Lung (tissue), 12 donors: Measurements from ENCODE around the gene BMPR2. TPM values are rescaled to one million over a fixed set of nuclear protein-coding genes. Genes with fewer than 3 reads are reported as not detected.

Source experiments
- ATAC-seq: fragments of 200-7000 bp; cut with Tn5 transposase; one replicate; pipeline ENCODE4 v1.9.1; 2020; ENCODE audit warnings: moderate number of reproducible peaks; ENCODE audit not compliant: insufficient read depth, low FRiP score
- DNase-seq, 3 donors: peaks; one replicate each; pipeline ENCODE4 v3.0.0-alpha.2; 2013 to 2017
- H3K27ac ChIP-seq, 2 donors: one replicate each; pipeline ENCODE4 v1.5.1; 2013; ENCODE audit warnings: mild to moderate bottlenecking in 2 of 2, moderate library complexity in 2 of 2, control low read depth in 1 of 2, inconsistent platforms in 1 of 2, low read depth in 1 of 2, low read length in 1 of 2
- H3K27me3 ChIP-seq, 3 donors: one replicate each; pipeline ENCODE4 v1.5.1; 2013; ENCODE audit warnings: low read length in 2 of 3; ENCODE audit not compliant: control insufficient read depth in 3 of 3, insufficient read depth in 3 of 3
- H3K36me3 ChIP-seq, 4 donors: one replicate each; pipeline ENCODE4 v1.5.1; 2013; ENCODE audit warnings: low read length in 4 of 4, mild to moderate bottlenecking in 1 of 4, moderate library complexity in 1 of 4; ENCODE audit not compliant: control insufficient read depth in 4 of 4, insufficient read depth in 4 of 4
- H3K4me1 ChIP-seq, 5 donors: one replicate each; pipeline ENCODE4 v1.5.1; 2013; ENCODE audit warnings: low read length in 5 of 5, mild to moderate bottlenecking in 2 of 5, moderate library complexity in 1 of 5; ENCODE audit not compliant: control insufficient read depth in 5 of 5, insufficient read depth in 5 of 5
- H3K4me3 ChIP-seq: one replicate; pipeline ENCODE4 v1.5.1; 2013; ENCODE audit warnings: mild to moderate bottlenecking, control low read depth, moderate library complexity
- H3K9ac ChIP-seq, 2 donors: one replicate each; pipeline ENCODE4 v1.5.1; 2013; ENCODE audit warnings: low read length in 2 of 2, control low read depth in 1 of 2; ENCODE audit not compliant: insufficient read depth in 1 of 2
- H3K9me3 ChIP-seq, 4 donors: one replicate each; pipeline ENCODE4 v1.5.1; 2013; ENCODE audit warnings: low read length in 3 of 4, mild to moderate bottlenecking in 1 of 4, moderate library complexity in 1 of 4; ENCODE audit not compliant: control insufficient read depth in 4 of 4, insufficient read depth in 3 of 4
- WGBS, 2 donors: extraction: QIAGEN DNeasy Blood & Tissue Kit; methylation state at CpG; one replicate each; pipeline ENCODE4 v1.1.7; 2013; 5-methylcytosine and 5-hydroxymethylcytosine counted together
- polyA plus RNA-seq, 2 donors: library from polyadenylated mRNA; stranded (reverse); fragments of 200-250 nt; gene quantifications; one replicate each; pipeline ENCODE4 v1.2.1, GENCODE V29; 2013
- total RNA-seq, 2 donors: library from RNA; depleted of rRNA in 1 of 2; stranded (reverse); fragments of >200 nt in 1 of 2; gene quantifications; one replicate each; pipeline ENCODE4 v1.2.1, GENCODE V29; 2014 to 2021
- TF ChIP-seq, protein P1 (sequence below): IDR thresholded peaks from 2 replicates; pipeline ENCODE4 v1.5.1; 2012; ENCODE audit warnings: mild to moderate bottlenecking; ENCODE audit errors: control extremely low read depth, extremely low read depth
- donor health status: control.
- donor health status: control.
- donor health status: Bipolar disorder and iron deficiency.
- donor health status: healthy.
- donor health status: DM: yes; HTN: yes; CAD: no.

The BMPR2 gene
- total and polyA plus RNA-seq, 4 donors = 11.4 to 107 (median 36.7) TPM

DNA sequence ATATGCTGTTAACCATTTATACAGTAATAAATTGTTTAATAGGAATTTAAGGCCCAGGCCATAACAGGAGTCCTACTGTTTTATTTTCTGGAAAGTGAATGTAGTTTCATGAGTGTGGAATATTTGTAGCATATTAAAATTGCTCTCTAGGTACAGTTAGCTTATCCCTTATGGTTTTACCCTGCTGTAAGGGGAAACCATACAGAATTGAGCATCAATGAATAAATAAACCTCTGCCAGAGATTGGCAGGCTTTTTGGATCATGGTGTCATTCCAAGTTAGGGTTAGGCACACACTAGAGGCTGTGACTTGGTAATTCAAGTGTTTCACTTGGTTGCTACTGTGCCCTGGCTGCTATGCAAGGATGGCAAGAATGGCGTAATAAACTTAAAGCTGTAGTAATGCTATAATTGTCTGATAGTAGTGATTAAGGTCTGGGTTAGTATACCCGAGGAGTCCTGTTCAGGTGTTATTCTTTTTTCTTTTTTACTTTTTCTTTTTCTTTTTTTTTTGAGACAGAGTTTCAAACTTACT, 30.4 kb downstream of the BMPR2 start:
- H3K9me3 ChIP-seq = no peaks in the 10 kb centered on the region
- no peak overlapping the region for H3K9ac ChIP-seq
- H3K27ac ChIP-seq = no peak overlapping the region
- ATAC-seq = no peak
- TF ChIP-seq, protein P1, sequence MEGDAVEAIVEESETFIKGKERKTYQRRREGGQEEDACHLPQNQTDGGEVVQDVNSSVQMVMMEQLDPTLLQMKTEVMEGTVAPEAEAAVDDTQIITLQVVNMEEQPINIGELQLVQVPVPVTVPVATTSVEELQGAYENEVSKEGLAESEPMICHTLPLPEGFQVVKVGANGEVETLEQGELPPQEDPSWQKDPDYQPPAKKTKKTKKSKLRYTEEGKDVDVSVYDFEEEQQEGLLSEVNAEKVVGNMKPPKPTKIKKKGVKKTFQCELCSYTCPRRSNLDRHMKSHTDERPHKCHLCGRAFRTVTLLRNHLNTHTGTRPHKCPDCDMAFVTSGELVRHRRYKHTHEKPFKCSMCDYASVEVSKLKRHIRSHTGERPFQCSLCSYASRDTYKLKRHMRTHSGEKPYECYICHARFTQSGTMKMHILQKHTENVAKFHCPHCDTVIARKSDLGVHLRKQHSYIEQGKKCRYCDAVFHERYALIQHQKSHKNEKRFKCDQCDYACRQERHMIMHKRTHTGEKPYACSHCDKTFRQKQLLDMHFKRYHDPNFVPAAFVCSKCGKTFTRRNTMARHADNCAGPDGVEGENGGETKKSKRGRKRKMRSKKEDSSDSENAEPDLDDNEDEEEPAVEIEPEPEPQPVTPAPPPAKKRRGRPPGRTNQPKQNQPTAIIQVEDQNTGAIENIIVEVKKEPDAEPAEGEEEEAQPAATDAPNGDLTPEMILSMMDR = no peak
- H3K4me3 ChIP-seq = no peak overlapping the region
- no peaks in the 10 kb centered on the region for H3K27me3 ChIP-seq
- DNase-seq = no peak
- H3K36me3 ChIP-seq = peaks cover 0 to 3% (median 0%) of the 10 kb centered on the region in 4 donors
- H3K4me1 ChIP-seq = peaks cover 0 to 6% (median 0%) of the 10 kb centered on the region in 5 donors
- 77 to 78% methylated on average over 2 of the region's 2 CpGs for WGBS, 2 donors

DNA sequence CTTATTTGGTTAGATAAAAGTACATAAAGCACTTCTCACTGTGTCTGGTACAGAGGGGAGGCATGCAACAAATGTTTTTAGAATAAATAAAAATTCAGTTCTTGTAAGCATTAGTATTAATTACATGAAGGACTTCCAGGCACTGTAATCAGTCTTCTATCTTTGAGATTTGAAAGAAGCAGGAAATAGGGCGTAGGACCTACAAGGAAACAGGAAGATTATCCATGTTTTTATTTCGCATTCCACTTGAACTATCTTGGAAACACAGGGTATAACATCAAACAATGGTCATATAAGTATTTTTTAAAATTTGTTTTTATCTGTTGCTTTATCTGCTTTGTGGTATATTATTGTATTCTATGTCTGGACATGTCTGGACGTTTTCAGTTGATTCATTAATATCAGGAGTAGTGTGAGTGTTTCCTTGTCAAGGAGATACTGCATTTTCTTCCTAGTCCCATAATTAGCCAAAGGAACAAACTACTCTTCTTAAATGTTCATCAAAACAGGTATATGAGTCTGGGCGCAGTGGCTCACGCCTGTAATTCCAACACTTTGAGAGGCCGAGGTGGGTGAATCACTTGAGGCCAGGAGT, 32.5 kb downstream of the BMPR2 start:
- no peaks in the 10 kb centered on the region for H3K9me3 ChIP-seq
- H3K4me3 ChIP-seq = no peak overlapping the region
- peaks cover 0 to 8% (median 0%) of the 10 kb centered on the region in 5 donors for H3K4me1 ChIP-seq
- H3K27ac ChIP-seq = peak overlapping the region in 1 of 2 donors; percentile 53
- WGBS, 2 donors = 68 to 82% methylated on average over 6 of the region's 6 CpGs
- TF ChIP-seq, protein P1 = no peak
- no peaks in the 10 kb centered on the region for H3K27me3 ChIP-seq
- peak overlapping the region in 1 of 2 donors; percentile 13 for H3K9ac ChIP-seq
- DNase-seq = no peak
- H3K36me3 ChIP-seq = no peaks in the 10 kb centered on the region
- no peak for ATAC-seq

DNA sequence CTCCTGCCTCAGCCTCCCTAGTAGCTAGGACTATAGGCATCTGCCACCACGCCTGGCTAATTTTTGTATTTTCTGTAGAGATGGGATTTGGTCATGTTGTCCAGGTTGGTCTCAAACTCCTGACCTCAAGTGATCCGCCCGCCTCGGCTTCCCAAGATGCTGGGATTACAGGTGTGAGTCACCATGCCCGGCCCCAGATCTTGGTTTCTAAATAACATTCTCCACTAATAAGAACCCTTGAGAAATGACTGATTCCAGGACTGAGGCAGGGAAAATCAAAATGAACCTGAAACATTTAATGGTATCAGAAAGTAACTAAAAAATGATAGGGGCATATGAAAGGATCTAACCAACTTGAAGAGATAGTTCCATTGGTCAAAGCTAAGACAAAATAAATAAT, 34.0 kb downstream of the BMPR2 start:
- no peak overlapping the region for H3K4me3 ChIP-seq
- TF ChIP-seq, protein P1 = no peak
- H3K4me1 ChIP-seq = peaks cover 0 to 8% (median 2%) of the 10 kb centered on the region in 5 donors
- H3K9ac ChIP-seq = no peak overlapping the region
- H3K36me3 ChIP-seq = no peaks in the 10 kb centered on the region
- no peaks in the 10 kb centered on the region for H3K9me3 ChIP-seq
- no peak overlapping the region for H3K27ac ChIP-seq
- 84 to 85% methylated on average over 5 of the region's 5 CpGs for WGBS, 2 donors
- DNase-seq = no peak
- no peak for ATAC-seq
- H3K27me3 ChIP-seq = no peaks in the 10 kb centered on the region
